HG03439 (cell line): Measurements from ENCODE around the gene CRYBB2.
"Not testable (repeated sequence)": the region's sequence is repeated elsewhere in the genome, so short reads cannot be mapped to it uniquely, and the experiment has no call there.

ENCODE experiments used
- ATAC-seq: cut with Tn5 transposase; IDR thresholded peaks from one replicate; pipeline ENCODE4 v1.9.1; 2021; ENCODE audit warnings: mild to moderate bottlenecking, moderate library complexity; ENCODE audit not compliant: unreplicated experiment

The CRYBB2 gene

DNA sequence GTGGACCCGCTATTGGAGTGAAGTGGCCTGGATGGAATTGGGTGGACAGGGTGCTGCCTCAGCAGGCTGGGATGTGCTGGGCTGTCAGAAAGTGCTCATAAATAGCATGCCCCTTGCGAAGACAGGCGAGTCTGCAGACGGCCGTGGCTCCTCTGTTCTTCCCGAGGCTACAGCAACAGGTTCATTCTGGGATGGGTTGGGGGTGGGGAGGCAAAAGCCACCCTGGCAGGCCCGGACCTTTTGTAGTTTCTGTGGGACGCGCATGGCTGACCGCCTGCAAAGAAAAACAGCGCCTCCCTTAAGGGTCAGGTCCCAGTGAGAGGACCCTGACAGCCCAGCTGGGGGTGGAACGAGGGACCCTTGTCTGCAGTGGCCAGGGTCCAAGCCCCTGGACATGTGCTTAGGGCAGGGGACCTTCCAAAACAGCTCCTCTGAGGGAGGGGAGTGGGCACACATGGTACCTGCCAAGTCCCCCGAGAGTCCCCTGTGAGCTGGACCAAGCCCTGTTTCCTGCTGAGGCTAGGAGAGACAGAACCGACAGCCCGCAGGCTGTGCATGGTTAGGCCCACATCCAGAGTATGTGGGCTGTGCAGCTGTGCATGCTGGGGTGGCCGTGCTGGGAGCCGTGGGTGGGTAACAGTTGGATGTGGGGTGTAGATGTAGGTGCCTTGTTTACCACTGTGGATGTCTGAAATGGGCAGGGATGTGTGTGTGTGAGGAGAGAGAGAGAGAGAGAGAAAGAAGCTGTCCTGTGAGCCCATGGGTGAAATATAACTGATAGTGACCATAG lies 19.5 kb upstream of the CRYBB2 start, which contains the start of gene CRYBB3:
CRYBB3 (plus strand) TSS at position 128 of the 790 bp plus-strand sequence. CDS start 1,539 bp downstream, outside the sequence.
- no peak for ATAC-seq

GRCh38 chr22:25200967-25201366 lies 18.5 kb upstream of the CRYBB2 start:
- no peak for ATAC-seq

GRCh38 chr22:25201557-25202273 lies 17.7 kb upstream of the CRYBB2 start:
- no peak for ATAC-seq

GRCh38 chr22:25202290-25202921 lies 17.0 kb upstream of the CRYBB2 start:
- ATAC-seq, result no peak

GRCh38 chr22:25203082-25203481 lies 16.4 kb upstream of the CRYBB2 start:
- no peak for ATAC-seq

DNA sequence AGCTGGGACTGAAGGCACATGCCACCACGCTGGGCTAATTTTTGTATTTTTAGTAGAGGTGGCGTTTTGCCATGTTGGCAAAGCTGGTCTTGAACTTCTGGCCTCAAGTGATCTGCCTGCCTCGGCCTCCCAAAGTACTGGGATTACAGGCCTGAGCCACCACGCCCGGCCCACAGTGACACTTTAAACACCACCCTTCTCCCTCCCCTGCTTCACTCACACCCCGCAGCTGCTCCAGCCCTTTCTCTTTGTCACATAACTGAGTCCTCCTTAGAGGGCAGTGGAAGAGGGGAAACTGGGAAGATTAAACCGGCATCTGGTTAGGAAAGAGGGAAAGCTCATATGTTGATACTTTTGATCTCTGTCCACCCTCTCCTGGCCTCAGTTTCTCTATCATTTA lies 14.9 kb upstream of the CRYBB2 start:
- ATAC-seq, result not testable (repeated sequence)

- no peak for ATAC-seq
Measured at GRCh38 chr22:25205847-25206246, 13.6 kb upstream of the CRYBB2 start.

- ATAC-seq, result no peak
Measured at GRCh38 chr22:25206998-25207397, 12.4 kb upstream of the CRYBB2 start.

- no peak for ATAC-seq
Measured at GRCh38 chr22:25207553-25208157, 11.8 kb upstream of the CRYBB2 start.

DNA sequence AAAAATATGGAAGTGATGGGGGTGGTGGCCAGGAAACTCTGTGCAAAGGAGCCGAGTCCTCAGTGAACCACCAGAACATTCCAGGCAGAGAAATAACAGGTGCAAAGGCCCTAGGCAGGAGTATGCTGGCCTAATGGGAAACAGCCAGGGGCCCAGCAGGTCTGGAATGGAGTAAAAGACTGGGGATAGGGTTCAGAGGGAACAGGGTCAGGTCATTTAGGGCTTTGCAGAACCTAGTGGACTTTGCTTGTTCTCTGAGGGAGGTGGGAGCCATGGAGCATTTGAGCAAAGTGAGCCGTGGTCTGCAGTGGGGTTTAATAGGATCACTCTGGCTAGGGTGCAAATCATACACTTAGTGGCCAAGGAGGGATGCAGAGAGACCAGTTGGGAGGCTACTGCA lies 11.1 kb upstream of the CRYBB2 start:
- ATAC-seq, result no peak

- no peak for ATAC-seq
Measured at GRCh38 chr22:25208743-25209505, 10.5 kb upstream of the CRYBB2 start.

DNA sequence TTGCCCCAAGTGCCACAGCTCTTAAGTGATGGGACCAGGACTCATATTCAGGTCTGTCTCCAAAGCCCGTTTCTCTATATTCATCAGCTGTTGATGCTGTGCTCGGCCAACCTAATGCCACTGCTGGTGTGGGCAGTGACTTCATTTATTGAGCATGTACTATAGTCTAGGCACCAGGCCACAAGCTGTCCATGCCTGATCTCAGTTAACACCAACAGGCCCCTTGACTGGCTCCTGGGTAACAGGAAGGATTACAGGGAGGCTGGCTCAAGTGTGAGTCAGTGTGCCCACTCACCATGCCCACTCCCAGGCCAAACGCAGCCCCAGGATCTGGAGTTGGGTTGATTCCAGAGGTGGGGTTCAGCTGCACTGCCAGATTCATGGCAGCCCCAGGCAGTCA lies 8.6 kb upstream of the CRYBB2 start:
- ATAC-seq, result no peak

DNA sequence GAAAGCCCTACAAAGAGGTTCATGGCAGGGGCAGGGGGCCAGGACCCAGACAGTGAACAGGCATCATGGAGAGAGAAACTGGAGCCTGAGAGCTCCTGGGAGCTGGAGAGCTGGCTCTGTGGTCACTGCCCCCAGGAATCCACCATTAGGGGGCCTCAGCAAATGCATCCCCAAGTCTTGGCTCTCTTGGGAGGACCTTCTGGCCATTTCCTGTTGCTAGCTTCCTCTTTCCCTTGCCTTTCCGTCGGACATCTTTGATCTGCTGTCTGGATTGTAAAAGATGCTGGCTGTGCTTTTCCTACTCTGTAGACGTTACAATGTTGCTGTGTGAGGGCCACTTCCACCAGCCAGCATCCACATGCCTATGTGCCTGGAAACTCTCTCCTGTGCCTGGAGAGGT lies 7.1 kb upstream of the CRYBB2 start:
- ATAC-seq, result no peak

- no peak for ATAC-seq
Measured at GRCh38 chr22:25213221-25213620, 6.2 kb upstream of the CRYBB2 start.

DNA sequence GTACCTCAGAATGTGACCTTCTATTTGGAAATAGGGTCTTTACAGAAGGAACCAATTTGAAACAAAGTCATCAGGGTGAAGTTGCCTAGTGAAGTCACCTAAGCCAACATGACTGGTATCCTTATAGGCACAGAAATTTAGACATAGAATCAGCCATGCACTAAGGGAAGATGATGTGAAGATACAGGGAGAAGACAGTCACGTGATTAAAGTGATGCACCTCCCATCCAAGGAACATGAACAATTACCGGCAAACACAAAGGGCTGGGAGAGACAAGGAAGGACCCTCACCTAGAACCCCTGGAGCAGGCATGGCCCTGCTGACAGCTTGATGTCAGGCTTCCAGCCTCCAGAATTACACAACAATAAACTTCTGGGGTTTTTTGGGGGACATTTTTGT lies 3.2 kb upstream of the CRYBB2 start:
- ATAC-seq, result no peak

DNA sequence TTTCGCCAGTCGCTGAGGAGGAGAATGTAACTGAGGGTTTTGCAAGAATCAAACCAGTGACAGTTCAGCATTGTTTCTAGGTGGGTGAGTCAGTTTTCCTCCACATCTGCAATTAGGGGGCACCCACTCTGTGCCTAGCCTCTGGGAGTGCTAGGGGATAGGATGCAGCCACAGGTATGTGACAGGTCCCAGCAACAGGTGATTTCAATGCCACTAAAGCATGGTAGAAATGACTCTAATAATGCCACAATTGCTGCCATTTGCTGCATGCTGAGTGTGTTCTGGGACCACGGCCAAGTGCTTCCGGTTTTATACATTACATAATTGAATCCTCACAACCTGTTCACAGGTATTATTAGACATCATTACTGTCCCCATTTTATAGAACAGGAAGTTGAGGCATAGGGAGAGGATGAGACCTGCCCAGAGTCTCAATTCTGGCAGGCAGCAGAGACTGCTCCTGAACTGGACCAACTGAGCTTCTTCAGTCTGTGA lies 556 bp downstream of the CRYBB2 start:
- ATAC-seq, result no peak

- no peak for ATAC-seq
Measured at GRCh38 chr22:25221790-25222189, 2.4 kb downstream of the CRYBB2 start.

DNA sequence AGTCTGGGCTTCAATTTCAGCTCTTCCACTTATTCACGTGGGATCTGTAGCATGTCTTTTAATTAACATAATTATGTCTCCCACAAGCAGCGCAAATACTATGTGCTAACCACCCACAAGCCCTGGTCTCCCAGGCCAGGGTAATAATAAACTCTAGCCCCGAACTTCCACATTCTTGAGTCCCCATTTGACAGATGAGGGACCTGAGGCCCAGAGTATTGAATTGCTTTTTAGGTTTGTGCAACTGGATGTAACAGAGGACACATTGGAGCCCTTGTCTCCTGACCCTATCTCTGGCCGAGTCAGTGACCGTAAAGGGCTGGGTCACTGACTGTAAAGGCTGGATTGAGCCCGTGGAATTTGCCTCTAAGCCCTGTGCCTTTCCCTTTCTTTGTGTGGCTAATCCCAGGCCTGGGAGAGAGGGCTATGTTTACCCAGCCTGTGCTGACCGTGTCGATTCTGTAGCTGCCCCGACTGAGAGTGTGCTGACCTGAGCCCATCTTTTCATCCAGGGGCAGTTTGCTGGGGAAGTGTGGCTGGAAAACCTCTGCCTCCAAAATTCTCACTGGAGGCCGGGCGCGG lies 3.9 kb downstream of the CRYBB2 start:
- no peak for ATAC-seq

GRCh38 chr22:25228822-25229221 lies 9.4 kb downstream of the CRYBB2 start:
- no peak for ATAC-seq

DNA sequence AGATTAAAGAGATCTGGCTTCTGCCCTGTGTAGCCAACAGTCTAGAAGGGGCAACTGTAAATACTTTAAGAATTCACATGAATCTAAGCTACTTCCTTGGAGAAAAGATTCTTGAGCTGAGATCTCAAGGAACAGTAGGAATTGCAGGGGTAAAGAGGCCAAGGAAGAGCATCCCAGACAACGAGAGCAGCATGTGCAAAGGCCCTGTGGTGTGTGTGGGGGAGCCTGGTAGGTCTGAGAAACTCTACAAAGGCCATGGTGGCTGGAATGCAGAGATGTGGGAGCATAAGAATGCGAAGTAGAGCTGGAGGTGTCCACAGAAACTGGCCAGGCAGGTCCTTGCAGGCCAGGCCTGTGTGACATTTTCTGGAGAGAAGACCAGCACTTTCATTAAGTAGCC lies 11.3 kb downstream of the CRYBB2 start:
- not testable (repeated sequence) for ATAC-seq
